Upper lobe of left lung (tissue), 6 donors: Measurements from ENCODE around the gene GRM6. TPM values are rescaled to one million over a fixed set of nuclear protein-coding genes. Genes with fewer than 3 reads are reported as not detected.

ENCODE experiments used
- ATAC-seq, 2 donors: fragments of 200-7000 bp; cut with Tn5 transposase; one replicate each; pipeline ENCODE4 v1.9.1; 2022; ENCODE audit warnings: mild to moderate bottlenecking in 2 of 2, moderate library complexity in 2 of 2; ENCODE audit not compliant: low FRiP score in 2 of 2
- DNase-seq, 2 donors: peaks; one replicate each; pipeline ENCODE4 v3.0.0-alpha.2; 2019 to 2020
- H3K27ac ChIP-seq, 4 donors: fragments of 200-600 bp; sonication (generic); one replicate each; pipeline ENCODE4 v1.5.1; 2016 to 2019
- H3K27me3 ChIP-seq, 4 donors: fragments of 200-600 bp; sonication (generic); one replicate each; pipeline ENCODE4 v1.5.1; 2017 to 2019
- H3K36me3 ChIP-seq, 4 donors: fragments of 200-600 bp; sonication (generic); one replicate each; pipeline ENCODE4 v1.5.1; 2016 to 2019
- H3K4me1 ChIP-seq, 4 donors: fragments of 200-600 bp; sonication (generic); one replicate each; pipeline ENCODE4 v1.5.1; 2018 to 2019
- H3K4me3 ChIP-seq, 4 donors: fragments of 200-600 bp; sonication (generic); one replicate each; pipeline ENCODE4 v1.5.1; 2017 to 2019; ENCODE audit warnings: mild to moderate bottlenecking in 2 of 4, moderate library complexity in 1 of 4
- H3K9me3 ChIP-seq, 4 donors: fragments of 200-600 bp; sonication (generic); one replicate each; pipeline ENCODE4 v1.5.1; 2018 to 2019
- EP300 ChIP-seq, 4 donors: sonication (generic); formaldehyde crosslinking; IDR thresholded peaks; one replicate each; pipeline ENCODE4 v1.5.1; 2017; ENCODE audit warnings: antibody characterized with exemption in 4 of 4, control low read depth in 2 of 4
- POLR2A ChIP-seq, 4 donors: fragments of 450-650 bp; IDR thresholded peaks; one replicate each; pipeline ENCODE4 v1.5.1; 2016 to 2017; ENCODE audit warnings: antibody characterized with exemption in 4 of 4, mild to moderate bottlenecking in 2 of 4
- POLR2AphosphoS5 ChIP-seq, 2 donors: sonication (generic); formaldehyde crosslinking; IDR thresholded peaks; one replicate each; pipeline ENCODE4 v1.5.1; 2017; ENCODE audit warnings: antibody characterized with exemption in 2 of 2
- WGBS, 2 donors: methylation state at CpG; one replicate each; pipeline ENCODE4 v1.1.5; 2017 to 2018; 5-methylcytosine and 5-hydroxymethylcytosine counted together
- total RNA-seq, 6 donors: library from RNA; depleted of rRNA in 4 of 6; stranded (reverse); fragments of >200 nt in 4 of 6; gene quantifications; one replicate each; pipeline versions ENCODE4 v1.1.0 to v1.2.1, GENCODE V29; 2016 to 2021
- TF ChIP-seq, protein P1 (sequence below), 6 experiments: fragments of 450-650 bp in 4 of 6; fragments of 200-600 bp in 2 of 6; sonication (generic) in 2 of 6; IDR thresholded peaks; one replicate each; pipeline ENCODE4 v1.5.1; 2016 to 2019; ENCODE audit warnings: antibody characterized with exemption in 6 of 6
- donor health status: DM: no; HTN: no; CAD: no; lungs with moderate emphysema.
- donor health status: DM: no; HTN: yes; CAD: no; lungs with severe emphysema.

GRM6 gene
- total RNA-seq, 6 donors from 2014 or later = not detected

DNA sequence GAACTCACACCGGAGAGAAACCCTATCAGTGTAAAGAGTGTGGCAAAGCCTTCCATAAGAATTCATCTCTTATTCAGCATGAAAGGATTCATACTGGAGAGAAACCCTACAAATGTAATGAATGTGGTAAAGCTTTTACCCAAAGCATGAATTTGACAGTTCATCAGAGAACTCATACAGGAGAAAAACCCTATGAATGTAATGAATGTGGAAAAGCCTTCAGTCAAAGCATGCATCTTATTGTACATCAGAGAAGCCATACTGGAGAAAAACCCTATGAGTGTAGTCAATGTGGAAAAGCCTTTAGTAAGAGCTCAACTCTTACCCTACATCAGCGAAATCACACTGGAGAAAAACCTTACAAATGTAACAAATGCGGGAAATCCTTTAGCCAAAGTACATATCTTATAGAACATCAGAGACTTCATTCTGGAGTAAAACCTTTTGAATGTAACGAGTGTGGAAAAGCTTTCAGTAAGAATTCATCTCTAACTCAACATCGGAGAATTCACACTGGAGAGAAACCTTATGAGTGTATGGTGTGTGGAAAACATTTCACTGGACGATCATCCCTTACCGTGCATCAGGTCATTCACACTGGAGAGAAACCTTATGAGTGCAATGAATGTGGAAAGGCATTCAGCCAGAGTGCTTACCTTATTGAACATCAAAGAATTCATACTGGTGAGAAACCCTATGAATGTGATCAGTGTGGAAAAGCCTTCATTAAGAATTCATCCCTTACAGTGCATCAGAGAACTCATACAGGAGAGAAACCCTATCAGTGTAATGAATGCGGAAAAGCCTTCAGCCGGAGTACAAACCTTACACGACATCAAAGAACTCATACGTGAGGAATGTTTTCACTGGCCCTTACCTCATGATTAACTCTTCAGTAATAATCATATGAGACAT lies 63.0 kb downstream of the GRM6 start:
- Histone ChIP-seq H3K9me3 (peaks cover 75 to 100% (median 96%) of the 10 kb centered on the region in 4 donors), H3K36me3 (peaks cover 0 to 23% (median 3%) of the 10 kb centered on the region in 4 donors), H3K4me1 (no peaks in the 10 kb centered on the region), H3K27ac (no peak overlapping the region), H3K4me3 (no peak overlapping the region), H3K27me3 (no peaks in the 10 kb centered on the region)
- TF ChIP-seq, protein P1, sequence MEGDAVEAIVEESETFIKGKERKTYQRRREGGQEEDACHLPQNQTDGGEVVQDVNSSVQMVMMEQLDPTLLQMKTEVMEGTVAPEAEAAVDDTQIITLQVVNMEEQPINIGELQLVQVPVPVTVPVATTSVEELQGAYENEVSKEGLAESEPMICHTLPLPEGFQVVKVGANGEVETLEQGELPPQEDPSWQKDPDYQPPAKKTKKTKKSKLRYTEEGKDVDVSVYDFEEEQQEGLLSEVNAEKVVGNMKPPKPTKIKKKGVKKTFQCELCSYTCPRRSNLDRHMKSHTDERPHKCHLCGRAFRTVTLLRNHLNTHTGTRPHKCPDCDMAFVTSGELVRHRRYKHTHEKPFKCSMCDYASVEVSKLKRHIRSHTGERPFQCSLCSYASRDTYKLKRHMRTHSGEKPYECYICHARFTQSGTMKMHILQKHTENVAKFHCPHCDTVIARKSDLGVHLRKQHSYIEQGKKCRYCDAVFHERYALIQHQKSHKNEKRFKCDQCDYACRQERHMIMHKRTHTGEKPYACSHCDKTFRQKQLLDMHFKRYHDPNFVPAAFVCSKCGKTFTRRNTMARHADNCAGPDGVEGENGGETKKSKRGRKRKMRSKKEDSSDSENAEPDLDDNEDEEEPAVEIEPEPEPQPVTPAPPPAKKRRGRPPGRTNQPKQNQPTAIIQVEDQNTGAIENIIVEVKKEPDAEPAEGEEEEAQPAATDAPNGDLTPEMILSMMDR (IDR thresholded peaks at IDR 0.05) = no peak
- no peak for TF ChIP-seq EP300 (IDR thresholded peaks at IDR 0.05)
- TF ChIP-seq POLR2A (IDR thresholded peaks at IDR 0.05) = no peak
- no peak for TF ChIP-seq POLR2AphosphoS5 (IDR thresholded peaks at IDR 0.05)
- DNase-seq = no peak
- no peak for ATAC-seq
- WGBS, 2 donors = 94 to 96% methylated on average over 11 of the region's 11 CpGs

Other genes with a start within 250 kb of the GRM6 start
- 10 to 100 TPM; 11.4 to 27.2 (median 16.3) TPM for gene ZNF354B, start 135.4 kb downstream of the GRM6 start, total RNA-seq
- 1 to 10 TPM in 3 of 6 donors, under 1 TPM in 3; 0.55 to 4.2 (median 1.0) TPM for gene ZFP2, start 99.4 kb downstream of the GRM6 start, total RNA-seq
- gene ZNF454, start 54.1 kb downstream of the GRM6 start, total RNA-seq = 1 to 10 TPM in 5 of 6 donors, under 1 TPM in 1; 0.83 to 7.3 (median 2.1) TPM
- 1 to 10 TPM; 2.4 to 5.3 (median 4.0) TPM for gene ZNF879, start 28.5 kb upstream of the GRM6 start, total RNA-seq
- gene ZNF354C, start 65.1 kb upstream of the GRM6 start, total RNA-seq = 1 to 10 TPM; 2.6 to 6.8 (median 4.1) TPM